Lower leg skin (tissue), 4 donors: ENCODE measurements around the gene AQP1. TPM values are rescaled to one million over a fixed set of nuclear protein-coding genes. Genes with fewer than 3 reads are reported as not detected.

ENCODE experiments used
- DNase-seq, 2 donors: peaks; one replicate each; pipeline ENCODE4 v3.0.0-alpha.2; 2019; ENCODE audit warnings: low spot score in 2 of 2
- H3K4me3 ChIP-seq: fragments of 200-600 bp; sonication (generic); 2 replicates; pipeline ENCODE4 v1.5.1; 2017; ENCODE audit warnings: mild to moderate bottlenecking, low read depth; ENCODE audit not compliant: poor library complexity, severe bottlenecking
- POLR2A ChIP-seq, 2 donors: fragments of 450-650 bp; IDR thresholded peaks; one replicate each; pipeline ENCODE4 v1.6.1; 2016 to 2017; ENCODE audit warnings: antibody characterized with exemption in 2 of 2, mild to moderate bottlenecking in 1 of 2, moderate library complexity in 1 of 2
- WGBS, 2 donors: methylation state at CpG; one replicate each; pipeline ENCODE4 v1.1.5; 2018; 5-methylcytosine and 5-hydroxymethylcytosine counted together
- intact Hi-C: fragments of 100-400 bp; cut with DNase I; formaldehyde crosslinking; loops from one replicate; pipeline ENCODE4 v1.15.0; 2023; ENCODE audit warnings: low total_unique reads
- total RNA-seq, 4 donors: library from RNA; depleted of rRNA; stranded (reverse); fragments of >200 nt; gene quantifications; one replicate each; pipeline ENCODE4 v1.1.0, GENCODE V29; 2016
- TF ChIP-seq, protein P1 (sequence below), 3 donors: fragments of 450-650 bp; IDR thresholded peaks; one replicate each; pipeline ENCODE4 v1.5.1; 2016; ENCODE audit warnings: antibody characterized with exemption in 3 of 3, mild to moderate bottlenecking in 3 of 3, moderate library complexity in 2 of 3

The AQP1 gene
- total RNA-seq, 4 donors from 2014 or later = 50.7 to 247 (median 103) TPM

DNA sequence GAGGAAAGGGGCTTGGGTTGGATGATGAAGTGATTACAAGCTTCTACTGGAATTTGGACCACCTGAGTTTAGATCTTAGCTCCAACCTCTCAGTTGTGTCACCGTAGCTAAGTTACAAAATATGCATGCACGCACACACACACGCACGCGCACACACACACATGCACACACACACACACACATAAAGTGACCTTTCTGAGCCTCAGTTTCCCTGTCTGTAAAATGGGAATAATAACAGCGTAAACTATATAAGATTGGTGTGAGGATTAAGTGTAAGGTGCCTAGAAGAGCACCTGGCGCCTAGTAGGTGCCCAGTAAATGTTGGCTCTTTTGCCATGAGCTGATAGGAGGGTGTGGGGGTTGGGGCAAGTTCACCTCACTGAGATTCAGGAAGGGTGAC lies 12.6 kb upstream of the AQP1 start:
- intact Hi-C loops = no loop called here
- DNase-seq = no peak
- 95 to 96% methylated on average over 7 of the region's 7 CpGs for WGBS, 2 donors
- TF ChIP-seq, protein P1, sequence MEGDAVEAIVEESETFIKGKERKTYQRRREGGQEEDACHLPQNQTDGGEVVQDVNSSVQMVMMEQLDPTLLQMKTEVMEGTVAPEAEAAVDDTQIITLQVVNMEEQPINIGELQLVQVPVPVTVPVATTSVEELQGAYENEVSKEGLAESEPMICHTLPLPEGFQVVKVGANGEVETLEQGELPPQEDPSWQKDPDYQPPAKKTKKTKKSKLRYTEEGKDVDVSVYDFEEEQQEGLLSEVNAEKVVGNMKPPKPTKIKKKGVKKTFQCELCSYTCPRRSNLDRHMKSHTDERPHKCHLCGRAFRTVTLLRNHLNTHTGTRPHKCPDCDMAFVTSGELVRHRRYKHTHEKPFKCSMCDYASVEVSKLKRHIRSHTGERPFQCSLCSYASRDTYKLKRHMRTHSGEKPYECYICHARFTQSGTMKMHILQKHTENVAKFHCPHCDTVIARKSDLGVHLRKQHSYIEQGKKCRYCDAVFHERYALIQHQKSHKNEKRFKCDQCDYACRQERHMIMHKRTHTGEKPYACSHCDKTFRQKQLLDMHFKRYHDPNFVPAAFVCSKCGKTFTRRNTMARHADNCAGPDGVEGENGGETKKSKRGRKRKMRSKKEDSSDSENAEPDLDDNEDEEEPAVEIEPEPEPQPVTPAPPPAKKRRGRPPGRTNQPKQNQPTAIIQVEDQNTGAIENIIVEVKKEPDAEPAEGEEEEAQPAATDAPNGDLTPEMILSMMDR (IDR thresholded peaks at IDR 0.05) = no peak
- TF ChIP-seq POLR2A (IDR thresholded peaks at IDR 0.05) = no peak
- H3K4me3 ChIP-seq = no peak overlapping the region

GRCh38 chr7:30899630-30900029 lies 12.0 kb upstream of the AQP1 start:
- no peak for TF ChIP-seq POLR2A (IDR thresholded peaks at IDR 0.05)
- TF ChIP-seq, protein P1 (IDR thresholded peaks at IDR 0.05) = no peak
- no peak for DNase-seq
- intact Hi-C loops = no loop called here
- H3K4me3 ChIP-seq = no peak overlapping the region
- 60 to 61% methylated on average over 6 of the region's 6 CpGs for WGBS, 2 donors

GRCh38 chr7:30900053-30900452 lies 11.6 kb upstream of the AQP1 start:
- intact Hi-C loops = no loop called here
- no peak overlapping the region for H3K4me3 ChIP-seq
- TF ChIP-seq, protein P1 (IDR thresholded peaks at IDR 0.05) = no peak
- TF ChIP-seq POLR2A (IDR thresholded peaks at IDR 0.05) = no peak
- DNase-seq = no peak
- 70 to 77% methylated on average over 9 of the region's 9 CpGs for WGBS, 2 donors

DNA sequence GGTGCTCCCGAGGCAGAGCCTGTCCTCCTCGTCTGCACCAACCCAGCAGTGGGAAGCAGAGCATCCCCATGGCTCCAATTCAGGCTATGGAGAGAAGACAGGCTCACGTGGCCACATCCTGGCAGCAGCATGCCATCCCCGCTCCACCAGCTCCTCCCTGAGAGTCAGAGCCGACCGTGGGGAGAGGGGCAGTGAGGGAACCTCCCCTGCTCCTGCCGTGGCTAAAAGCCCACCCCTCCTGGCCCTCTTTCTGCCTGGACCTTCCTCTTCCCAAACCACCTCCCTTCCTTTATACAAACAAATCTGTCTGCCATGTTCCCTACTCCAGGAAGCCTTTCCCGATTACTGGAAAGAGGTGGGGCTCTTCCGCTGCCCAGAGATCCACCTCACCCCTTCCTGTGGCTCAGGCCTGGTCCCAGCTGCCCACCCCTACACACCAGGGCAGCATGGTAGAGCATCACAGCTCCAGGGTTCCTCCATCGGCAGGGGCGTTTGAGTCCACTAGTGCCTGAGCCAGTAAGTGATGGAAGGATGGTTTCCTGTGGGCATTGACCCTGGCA lies 10.8 kb upstream of the AQP1 start:
- TF ChIP-seq POLR2A (IDR thresholded peaks at IDR 0.05) = no peak
- TF ChIP-seq, protein P1 (IDR thresholded peaks at IDR 0.05) = no peak
- H3K4me3 ChIP-seq = no peak overlapping the region
- 76 to 88% methylated on average over 11 of the region's 11 CpGs for WGBS, 2 donors
- no peak for DNase-seq
- intact Hi-C loops = no loop called here

DNA sequence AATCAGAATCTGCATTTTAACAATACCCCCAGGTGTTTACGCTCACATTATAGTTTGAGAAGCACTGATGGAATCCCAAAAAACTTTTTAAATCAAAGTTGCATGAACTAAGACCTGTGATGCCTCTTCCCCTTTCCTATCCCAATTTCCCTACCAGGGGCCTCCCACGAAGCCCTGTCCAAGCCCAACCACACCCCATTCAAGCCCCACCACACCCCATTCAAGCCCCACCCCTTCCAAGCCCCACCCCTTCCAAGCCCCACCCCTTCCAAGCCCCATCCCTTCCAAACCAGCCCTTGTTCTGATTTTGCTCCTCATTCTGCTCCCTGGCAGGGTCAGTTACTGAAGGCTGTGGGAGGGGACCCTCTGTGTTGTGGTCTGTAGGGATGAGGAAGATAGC lies 9.8 kb upstream of the AQP1 start:
- H3K4me3 ChIP-seq = no peak overlapping the region
- 66 to 83% methylated on average over 2 of the region's 2 CpGs for WGBS, 2 donors
- intact Hi-C loops = no loop called here
- no peak for DNase-seq
- no peak for TF ChIP-seq POLR2A (IDR thresholded peaks at IDR 0.05)
- TF ChIP-seq, protein P1 (IDR thresholded peaks at IDR 0.05) = no peak

- DNase-seq = no peak
- TF ChIP-seq POLR2A (IDR thresholded peaks at IDR 0.05) = no peak
- TF ChIP-seq, protein P1 (IDR thresholded peaks at IDR 0.05) = no peak
- intact Hi-C loops = no loop called here
- WGBS, 2 donors = 89 to 97% methylated on average over 9 to 11 of the region's 11 CpGs
- no peak overlapping the region for H3K4me3 ChIP-seq
Observed at GRCh38 chr7:30902466-30902865, 9.2 kb upstream of the AQP1 start.
